HepG2 (cell line): ENCODE results near the gene FAM229A. TPM values are rescaled to one million over a fixed set of nuclear protein-coding genes. Genes with fewer than 3 reads are reported as not detected.

ENCODE experiments used
- CBX2 ChIP-seq, 2 experiments: fragments of 200-600 bp in 1 of 2; sonication (generic); formaldehyde crosslinking in 1 of 2; IDR thresholded peaks; 2 replicates each; pipeline versions ENCODE4 v1.7.0 to v1.8.1; 2018 to 2022; ENCODE audit warnings: low read depth in 2 of 2, low read length in 1 of 2, mild to moderate bottlenecking in 1 of 2, missing genetic modification reagents in 1 of 2
- CENPT ChIP-seq: sonication (generic); formaldehyde crosslinking; IDR thresholded peaks from 2 replicates; pipeline ENCODE4 v1.8.0; 2022; ENCODE audit warnings: low read depth, mild to moderate bottlenecking, moderate library complexity, missing genetic modification reagents
- CREM ChIP-seq, 2 experiments: sonication (generic) in 1 of 2; formaldehyde crosslinking in 1 of 2; IDR thresholded peaks; 2 replicates each; pipeline versions ENCODE4 v1.4.0 to v1.6.1; 2016 to 2020; ENCODE audit warnings: antibody characterized with exemption in 1 of 2, mild to moderate bottlenecking in 1 of 2, missing genetic modification reagents in 1 of 2
- FLYWCH1 ChIP-seq: sonication (generic); formaldehyde crosslinking; IDR thresholded peaks from 2 replicates; pipeline ENCODE4 v1.8.1; 2023; ENCODE audit warnings: mild to moderate bottlenecking, missing genetic modification reagents
- GPN1 ChIP-seq: sonication (generic); formaldehyde crosslinking; IDR thresholded peaks from 2 replicates; pipeline ENCODE4 v1.5.1; 2020; ENCODE audit warnings: missing genetic modification reagents, borderline replicate concordance
- HHEX ChIP-seq: IDR thresholded peaks from 2 replicates; pipeline ENCODE4 v1.6.1; 2016; ENCODE audit warnings: control low read depth
- KAT8 ChIP-seq: IDR thresholded peaks from 2 replicates; pipeline ENCODE4 v1.6.1; 2016; ENCODE audit warnings: missing genetic modification reagents, missing compliant biosample characterization
- KLF13 ChIP-seq: sonication (generic); formaldehyde crosslinking; IDR thresholded peaks from 2 replicates; pipeline ENCODE4 v1.4.0; 2020; ENCODE audit warnings: mild to moderate bottlenecking, missing genetic modification reagents
- MTA3 ChIP-seq: sonication (generic); formaldehyde crosslinking; IDR thresholded peaks from 2 replicates; pipeline ENCODE4 v1.4.0; 2020; ENCODE audit warnings: missing genetic modification reagents
- MXD4 ChIP-seq: IDR thresholded peaks from 2 replicates; pipeline ENCODE4 v1.6.1; 2016; ENCODE audit warnings: mild to moderate bottlenecking, missing biosample characterization, missing genetic modification reagents
- NKX3-1 ChIP-seq: sonication (generic); formaldehyde crosslinking; IDR thresholded peaks from 2 replicates; pipeline ENCODE4 v1.5.0; 2020; ENCODE audit warnings: missing genetic modification reagents
- SATB2 ChIP-seq: sonication (generic); formaldehyde crosslinking; IDR thresholded peaks from 2 replicates; pipeline ENCODE4 v1.5.0; 2020; ENCODE audit warnings: missing genetic modification reagents
- SIN3A ChIP-seq: IDR thresholded peaks from 2 replicates; pipeline ENCODE4 v1.6.1; 2011; ENCODE audit warnings: low read depth, mild to moderate bottlenecking, control low read depth, low read length, borderline replicate concordance
- SIX4 ChIP-seq: sonication (generic); formaldehyde crosslinking; IDR thresholded peaks from 2 replicates; pipeline ENCODE4 v1.4.0; 2020; ENCODE audit warnings: missing genetic modification reagents
- SOX5 ChIP-seq: IDR thresholded peaks from 2 replicates; pipeline ENCODE4 v1.6.1; 2016; ENCODE audit warnings: borderline replicate concordance
- SP140L ChIP-seq: sonication (generic); formaldehyde crosslinking; IDR thresholded peaks from 2 replicates; pipeline ENCODE4 v1.4.0; 2020; ENCODE audit warnings: missing genetic modification reagents, borderline replicate concordance
- SP5 ChIP-seq: IDR thresholded peaks from 2 replicates; pipeline ENCODE4 v1.6.1; 2016; ENCODE audit warnings: low read depth, borderline replicate concordance
- STAT5B ChIP-seq: sonication (generic); formaldehyde crosslinking; IDR thresholded peaks from 2 replicates; pipeline ENCODE4 v1.4.0; 2020; ENCODE audit warnings: missing genetic modification reagents
- ZNF251 ChIP-seq: sonication (generic); formaldehyde crosslinking; IDR thresholded peaks from 2 replicates; pipeline ENCODE4 v1.9.0; 2021; ENCODE audit warnings: mild to moderate bottlenecking, missing genetic modification reagents
- ZNF256 ChIP-seq: sonication (generic); formaldehyde crosslinking; conservative IDR thresholded peaks from 2 replicates; pipeline ENCODE4 v1.4.0; 2020; ENCODE audit warnings: missing genetic modification reagents
- ZNF274 ChIP-seq: sonication (generic); formaldehyde crosslinking; IDR thresholded peaks from 2 replicates; pipeline ENCODE4 v1.5.1; 2020; ENCODE audit warnings: mild to moderate bottlenecking, missing genetic modification reagents
- ZNF335 ChIP-seq: sonication (generic); formaldehyde crosslinking; IDR thresholded peaks from 2 replicates; pipeline ENCODE4 v1.4.0; 2020; ENCODE audit warnings: missing genetic modification reagents
- ZNF431 ChIP-seq: sonication (generic); formaldehyde crosslinking; IDR thresholded peaks from 2 replicates; pipeline ENCODE4 v1.9.0; 2022; ENCODE audit warnings: missing genetic modification reagents, low read depth, mild to moderate bottlenecking, borderline replicate concordance
- ZNF484 ChIP-seq: sonication (generic); formaldehyde crosslinking; IDR thresholded peaks from 2 replicates; pipeline ENCODE4 v1.5.1; 2020; ENCODE audit warnings: mild to moderate bottlenecking, low read depth, missing genetic modification reagents, borderline replicate concordance
- ZNF670 ChIP-seq: sonication (generic); formaldehyde crosslinking; IDR thresholded peaks from 2 replicates; pipeline ENCODE4 v1.8.0; 2022; ENCODE audit warnings: mild to moderate bottlenecking, missing genetic modification reagents, borderline replicate concordance
- ZNF766 ChIP-seq: sonication (generic); formaldehyde crosslinking; IDR thresholded peaks from 2 replicates; pipeline ENCODE4 v1.5.0; 2020; ENCODE audit warnings: missing genetic modification reagents, borderline replicate concordance
- ZNF839 ChIP-seq: sonication (generic); formaldehyde crosslinking; IDR thresholded peaks from 2 replicates; pipeline ENCODE4 v1.4.0; 2020; ENCODE audit warnings: missing genetic modification reagents, mild to moderate bottlenecking, borderline replicate concordance
- polyA plus RNA-seq, 8 experiments: library from polyadenylated mRNA; depleted of rRNA in 3 of 8; stranded (reverse) in 7 of 8; unstranded in 1 of 8; fragments of >200 nt; fragmentation: Illumina TruSeq in 4 of 8; extraction: Trizol in 4 of 8; gene quantifications; 2 replicates each; pipeline versions ENCODE4 v1.2.1 to v1.2.3, GENCODE V29; 2011 to 2016; ENCODE audit warnings: low read depth in 4 of 8, missing spikeins in 1 of 8, mixed read lengths in 1 of 8; ENCODE audit not compliant: insufficient read depth in 1 of 8
- total RNA-seq, 5 experiments: library from RNA; depleted of rRNA; stranded (reverse); fragments of >200 nt; fragmentation: Illumina TruSeq; extraction: Trizol; gene quantifications; 2 replicates each; pipeline ENCODE4 v1.2.3, GENCODE V29; 2016; ENCODE audit warnings: low read depth in 1 of 5
- TF ChIP-seq, protein P1 (sequence below): sonication (generic); formaldehyde crosslinking; conservative IDR thresholded peaks from 2 replicates; pipeline ENCODE4 v1.5.0; 2020; ENCODE audit warnings: missing genetic modification reagents
- TF ChIP-seq, protein P2 (sequence below): sonication (generic); formaldehyde crosslinking; IDR thresholded peaks from 2 replicates; pipeline ENCODE4 v1.4.0; 2020; ENCODE audit warnings: low read depth, mild to moderate bottlenecking, missing genetic modification reagents

The FAM229A gene
- total and polyA plus RNA-seq, 2 of the 13 experiments (the other 11 are each of a cell fraction or from before 2014, with no cell fraction given): 3.2 to 17.6 TPM

DNA sequence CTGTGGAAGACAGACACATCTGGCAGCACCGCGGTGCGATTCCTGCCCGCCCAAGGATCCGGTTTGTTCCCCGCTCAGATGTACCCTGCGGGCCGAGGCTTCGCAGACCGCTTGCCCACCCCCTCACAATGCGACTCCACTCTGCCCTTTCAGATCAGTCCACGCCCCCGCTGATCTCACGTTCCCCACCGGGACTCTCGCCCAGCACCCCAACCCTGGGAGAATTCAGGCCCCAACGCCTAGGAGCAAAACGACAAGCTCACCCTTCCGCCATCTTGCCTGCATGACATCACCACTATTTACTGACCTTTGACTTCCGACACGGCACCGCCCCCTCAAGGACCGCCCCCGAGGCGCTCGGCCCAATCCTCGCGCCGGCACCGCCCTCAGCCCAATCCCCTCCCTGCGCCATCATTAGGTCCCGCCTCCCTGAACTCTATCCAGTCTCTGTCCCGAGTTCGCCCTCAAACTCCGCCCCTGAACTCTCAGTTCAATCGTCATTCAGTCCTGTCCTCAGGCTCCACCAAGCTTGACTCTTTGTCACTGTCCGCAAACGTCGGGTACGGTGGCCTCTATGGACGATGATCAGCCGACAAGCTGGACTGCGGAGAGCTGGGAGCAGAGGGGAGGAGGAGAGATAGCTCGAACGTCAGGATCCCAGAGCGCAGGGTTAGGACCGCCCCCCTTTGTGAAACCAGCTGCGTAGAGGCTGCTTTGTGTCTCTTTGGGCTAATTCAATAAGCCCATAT lies 32.0 kb upstream of the FAM229A start, which contains the start of gene BSDC1 (continued):
- TF ChIP-seq ZNF274 (peak; percentile 17; the same call in 1 of the 2 replicates), ZNF484 (CRISPR knock-in tag) (no peak), SP5 (CRISPR knock-in tag) (peak; percentile 74), NKX3-1 (0 out of 2 replicates have a peak, but pooled peaks have one; percentile 67), CENPT (CRISPR knock-in tag) (no peak), SATB2 (CRISPR knock-in tag) (no peak), CREM (IDR thresholded peaks at IDR 0.05) (peak; percentile 70), CREM (CRISPR knock-in tag; IDR thresholded peaks at IDR 0.05) (no peak), SOX5 (CRISPR knock-in tag) (peak; percentile 74), CBX2 (IDR thresholded peaks at IDR 0.05; ENCODE audit: low read depth, low read length) (no peak), CBX2 (CRISPR knock-in tag; IDR thresholded peaks at IDR 0.05; ENCODE audit: low read depth) (no peak), ZNF256 (CRISPR knock-in tag) (no peak), SP140L (CRISPR knock-in tag) (no peak), HHEX (CRISPR knock-in tag) (no peak), ZNF839 (CRISPR knock-in tag) (peak; percentile 92; the same call in 1 of the 2 replicates), GPN1 (CRISPR knock-in tag) (no peak), ZNF335 (CRISPR knock-in tag) (peak; percentile 37; the same call in 1 of the 2 replicates), STAT5B (CRISPR knock-in tag) (no peak), MTA3 (CRISPR knock-in tag) (no peak), ZNF251 (CRISPR knock-in tag) (no peak), ZNF766 (no peak; the same call in 1 of the 2 replicates), FLYWCH1 (CRISPR knock-in tag) (no peak), ZNF431 (CRISPR knock-in tag) (no peak), KLF13 (CRISPR knock-in tag) (0 out of 2 replicates have a peak, but pooled peaks have one; percentile 50), KAT8 (CRISPR knock-in tag) (peak; percentile 73), ZNF670 (CRISPR knock-in tag) (0 out of 2 replicates have a peak, but pooled peaks have one; percentile 4), SIN3A (peak; percentile 72; the same call in 1 of the 2 replicates), SIX4 (peak; percentile 42; the same call in 1 of the 2 replicates), MXD4 (CRISPR knock-in tag) (no peak; the same call in 1 of the 2 replicates)
- TF ChIP-seq, protein P1, sequence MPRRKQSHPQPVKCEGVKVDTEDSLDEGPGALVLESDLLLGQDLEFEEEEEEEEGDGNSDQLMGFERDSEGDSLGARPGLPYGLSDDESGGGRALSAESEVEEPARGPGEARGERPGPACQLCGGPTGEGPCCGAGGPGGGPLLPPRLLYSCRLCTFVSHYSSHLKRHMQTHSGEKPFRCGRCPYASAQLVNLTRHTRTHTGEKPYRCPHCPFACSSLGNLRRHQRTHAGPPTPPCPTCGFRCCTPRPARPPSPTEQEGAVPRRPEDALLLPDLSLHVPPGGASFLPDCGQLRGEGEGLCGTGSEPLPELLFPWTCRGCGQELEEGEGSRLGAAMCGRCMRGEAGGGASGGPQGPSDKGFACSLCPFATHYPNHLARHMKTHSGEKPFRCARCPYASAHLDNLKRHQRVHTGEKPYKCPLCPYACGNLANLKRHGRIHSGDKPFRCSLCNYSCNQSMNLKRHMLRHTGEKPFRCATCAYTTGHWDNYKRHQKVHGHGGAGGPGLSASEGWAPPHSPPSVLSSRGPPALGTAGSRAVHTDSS (CRISPR knock-in tag): no peak
- TF ChIP-seq, protein P2, sequence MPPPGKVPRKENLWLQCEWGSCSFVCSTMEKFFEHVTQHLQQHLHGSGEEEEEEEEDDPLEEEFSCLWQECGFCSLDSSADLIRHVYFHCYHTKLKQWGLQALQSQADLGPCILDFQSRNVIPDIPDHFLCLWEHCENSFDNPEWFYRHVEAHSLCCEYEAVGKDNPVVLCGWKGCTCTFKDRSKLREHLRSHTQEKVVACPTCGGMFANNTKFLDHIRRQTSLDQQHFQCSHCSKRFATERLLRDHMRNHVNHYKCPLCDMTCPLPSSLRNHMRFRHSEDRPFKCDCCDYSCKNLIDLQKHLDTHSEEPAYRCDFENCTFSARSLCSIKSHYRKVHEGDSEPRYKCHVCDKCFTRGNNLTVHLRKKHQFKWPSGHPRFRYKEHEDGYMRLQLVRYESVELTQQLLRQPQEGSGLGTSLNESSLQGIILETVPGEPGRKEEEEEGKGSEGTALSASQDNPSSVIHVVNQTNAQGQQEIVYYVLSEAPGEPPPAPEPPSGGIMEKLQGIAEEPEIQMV (CRISPR knock-in tag): peak; percentile 77; the same call in 1 of the 2 replicates
